Uterus (tissue), 4 donors: Measurements from ENCODE around the gene E4F1. TPM values are rescaled to one million over a fixed set of nuclear protein-coding genes. Genes with fewer than 3 reads are reported as not detected.
A peak's percentile ranks its signal among the peaks of the same experiment; 100 is the strongest.
"Not testable (repeated sequence)": the region's sequence is repeated elsewhere in the genome, so short reads cannot be mapped to it uniquely, and the experiment has no call there.

Experiments
- DNase-seq, 2 donors: peaks; one replicate each; pipeline ENCODE4 v3.0.0-alpha.2; 2019 to 2020
- H3K27ac ChIP-seq, 2 donors: fragments of 200-600 bp; sonication (generic); 1 replicate in 1 of 2; 2 replicates in 1 of 2; pipeline ENCODE4 v1.5.1; 2016 to 2018
- H3K27me3 ChIP-seq, 2 donors: fragments of 200-600 bp; sonication (generic); one replicate each; pipeline ENCODE4 v1.5.1; 2018 to 2019; ENCODE audit warnings: control low read depth in 1 of 2
- H3K36me3 ChIP-seq, 2 donors: fragments of 200-600 bp; sonication (generic); one replicate each; pipeline ENCODE4 v1.5.1; 2019; ENCODE audit warnings: control low read depth in 1 of 2
- H3K4me1 ChIP-seq, 2 donors: fragments of 200-600 bp; sonication (generic); one replicate each; pipeline ENCODE4 v1.5.1; 2018 to 2019; ENCODE audit warnings: control low read depth in 1 of 2
- H3K4me3 ChIP-seq, 2 donors: fragments of 200-600 bp; sonication (generic); 1 replicate in 1 of 2; 2 replicates in 1 of 2; pipeline ENCODE4 v1.5.1; 2018 to 2019; ENCODE audit warnings: mild to moderate bottlenecking in 1 of 2
- H3K9me3 ChIP-seq, 2 donors: fragments of 200-600 bp; sonication (generic); one replicate each; pipeline ENCODE4 v1.5.1; 2019; ENCODE audit warnings: control low read depth in 1 of 2
- POLR2A ChIP-seq, 2 donors: fragments of 450-650 bp; IDR thresholded peaks; one replicate each; pipeline ENCODE4 v1.6.1; 2016; ENCODE audit warnings: antibody characterized with exemption in 2 of 2, mild to moderate bottlenecking in 1 of 2, moderate library complexity in 1 of 2
- intact Hi-C: fragments of 100-400 bp; cut with DNase I; formaldehyde crosslinking; loops from one replicate; pipeline ENCODE4 v1.15.1; 2023; ENCODE audit warnings: low total_unique reads
- total RNA-seq, 4 donors: library from RNA; depleted of rRNA in 3 of 4; stranded (reverse); fragments of >200 nt in 3 of 4; gene quantifications; one replicate each; pipeline versions ENCODE4 v1.1.0 to v1.2.4, GENCODE V29; 2014 to 2023
- TF ChIP-seq, protein P1 (sequence below), 4 experiments: fragments of 200-600 bp in 2 of 4; fragments of 450-650 bp in 2 of 4; sonication (generic) in 2 of 4; IDR thresholded peaks; one replicate each; pipeline ENCODE4 v1.5.1; 2016 to 2019; ENCODE audit warnings: antibody characterized with exemption in 4 of 4, mild to moderate bottlenecking in 2 of 4, moderate library complexity in 1 of 4
- donor health status: DM: yes; HTN: yes; CAD: no.

E4F1 gene
- total RNA-seq, 4 donors from 2014 or later, result 8.2 to 41.8 (median 29.9) TPM

DNA sequence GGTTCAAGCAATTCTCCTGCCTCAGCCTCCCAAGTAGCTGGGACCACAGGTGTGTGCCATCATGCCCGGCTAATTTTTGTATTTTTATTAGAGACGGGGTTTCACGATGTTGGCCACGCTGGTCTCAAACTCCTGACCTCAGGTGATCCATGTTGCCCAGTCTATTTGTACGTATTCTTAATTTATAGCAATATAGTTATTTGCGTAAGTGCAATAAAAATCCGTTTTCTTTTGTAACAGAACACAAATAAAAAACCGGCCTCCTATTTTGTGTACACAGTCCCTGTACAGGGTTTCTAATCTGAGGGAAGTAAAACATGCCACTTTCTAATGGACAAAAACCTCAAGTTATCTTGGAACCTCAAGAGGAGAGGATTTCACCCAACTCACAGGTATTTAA, 36.9 kb downstream of the E4F1 start:
- H3K27me3 ChIP-seq, result no peaks in the 10 kb centered on the region
- no peak for TF ChIP-seq POLR2A (IDR thresholded peaks at IDR 0.05)
- TF ChIP-seq, protein P1, sequence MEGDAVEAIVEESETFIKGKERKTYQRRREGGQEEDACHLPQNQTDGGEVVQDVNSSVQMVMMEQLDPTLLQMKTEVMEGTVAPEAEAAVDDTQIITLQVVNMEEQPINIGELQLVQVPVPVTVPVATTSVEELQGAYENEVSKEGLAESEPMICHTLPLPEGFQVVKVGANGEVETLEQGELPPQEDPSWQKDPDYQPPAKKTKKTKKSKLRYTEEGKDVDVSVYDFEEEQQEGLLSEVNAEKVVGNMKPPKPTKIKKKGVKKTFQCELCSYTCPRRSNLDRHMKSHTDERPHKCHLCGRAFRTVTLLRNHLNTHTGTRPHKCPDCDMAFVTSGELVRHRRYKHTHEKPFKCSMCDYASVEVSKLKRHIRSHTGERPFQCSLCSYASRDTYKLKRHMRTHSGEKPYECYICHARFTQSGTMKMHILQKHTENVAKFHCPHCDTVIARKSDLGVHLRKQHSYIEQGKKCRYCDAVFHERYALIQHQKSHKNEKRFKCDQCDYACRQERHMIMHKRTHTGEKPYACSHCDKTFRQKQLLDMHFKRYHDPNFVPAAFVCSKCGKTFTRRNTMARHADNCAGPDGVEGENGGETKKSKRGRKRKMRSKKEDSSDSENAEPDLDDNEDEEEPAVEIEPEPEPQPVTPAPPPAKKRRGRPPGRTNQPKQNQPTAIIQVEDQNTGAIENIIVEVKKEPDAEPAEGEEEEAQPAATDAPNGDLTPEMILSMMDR (IDR thresholded peaks at IDR 0.05), result no peak
- H3K4me1 ChIP-seq, result peaks cover 0 to 3% of the 10 kb centered on the region in 2 donors
- H3K4me3 ChIP-seq, result no peak overlapping the region
- no peaks in the 10 kb centered on the region for H3K36me3 ChIP-seq
- intact Hi-C loops, result no loop called here
- H3K9me3 ChIP-seq, result no peaks in the 10 kb centered on the region
- no peak for DNase-seq
- no peak overlapping the region for H3K27ac ChIP-seq

DNA sequence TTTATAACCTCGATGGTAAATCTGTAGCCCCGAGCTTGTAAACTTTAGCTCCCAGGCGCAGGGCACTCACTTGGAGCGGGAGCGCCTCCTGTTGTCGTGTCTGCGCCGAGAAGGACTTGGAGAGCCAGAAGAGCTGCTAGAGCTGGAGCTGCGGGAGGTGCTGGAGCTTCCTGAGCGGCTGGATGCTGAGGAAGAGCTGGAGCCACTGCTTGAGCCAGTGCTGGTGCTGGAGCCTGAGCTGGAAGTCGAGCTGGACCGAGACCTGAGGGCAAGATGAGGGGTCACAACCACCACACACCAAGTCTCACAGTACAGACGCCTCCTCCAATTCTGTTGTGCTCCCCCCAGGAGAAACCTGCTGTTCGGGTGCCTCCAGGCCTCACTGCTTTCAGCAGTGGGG, 39.6 kb downstream of the E4F1 start:
- intact Hi-C loops, H3K27me3 ChIP-seq, H3K36me3 ChIP-seq, H3K27ac ChIP-seq, DNase-seq, H3K4me3 ChIP-seq, H3K9me3 ChIP-seq: not testable (repeated sequence)
- peaks cover 0 to 11% of the 10 kb centered on the region in 2 donors for H3K4me1 ChIP-seq

DNA sequence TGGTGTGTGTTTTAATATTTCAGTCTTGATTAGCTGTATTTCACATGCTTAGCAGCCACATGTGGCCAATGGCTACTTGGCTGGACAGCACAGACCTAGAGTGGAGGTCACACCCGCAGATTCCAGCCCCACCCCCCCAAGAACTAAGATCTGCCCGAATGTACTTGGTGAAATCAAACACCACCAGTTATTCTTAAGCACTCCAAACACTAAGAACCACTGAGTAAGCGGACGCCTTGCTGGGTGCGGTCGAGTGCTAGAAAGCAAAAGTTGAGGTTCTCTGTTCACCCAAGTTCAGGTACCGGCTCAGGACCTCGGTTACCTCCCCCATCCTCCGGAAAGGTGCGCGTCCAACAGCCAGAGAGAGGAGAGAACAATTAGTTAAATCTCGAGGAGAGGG, 43.5 kb downstream of the E4F1 start:
- H3K36me3 ChIP-seq, H3K27me3 ChIP-seq, H3K9me3 ChIP-seq, intact Hi-C loops, DNase-seq: not testable (repeated sequence)
- Histone ChIP-seq H3K4me1 (peaks cover 6 to 22% of the 10 kb centered on the region in 2 donors), H3K27ac (peak overlapping the region in 1 of 2 donors; percentile 84), H3K4me3 (peak overlapping the region; percentile 70 to 72)

DNA sequence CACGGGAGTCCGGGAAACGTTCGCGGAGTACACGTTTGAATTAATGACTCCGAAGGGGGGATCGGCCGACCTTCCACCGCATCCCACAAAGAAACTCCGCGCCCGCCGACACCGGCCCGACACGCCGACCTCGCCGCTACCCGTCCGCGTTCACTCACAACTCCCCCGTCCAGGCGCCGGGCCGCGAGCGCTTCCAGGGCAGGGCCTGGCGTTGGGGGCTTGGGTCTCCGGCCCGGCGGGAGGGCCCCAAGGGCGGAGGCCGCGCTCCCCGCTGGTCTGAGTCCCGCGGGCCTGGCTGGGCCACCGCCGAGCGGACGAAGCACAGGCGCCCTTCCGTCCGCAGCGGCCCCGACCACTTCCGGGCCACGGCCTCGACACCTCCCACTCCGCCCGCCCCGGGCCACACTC, 44.1 kb downstream of the E4F1 start:
- intact Hi-C loops, result not testable (repeated sequence)

DNA sequence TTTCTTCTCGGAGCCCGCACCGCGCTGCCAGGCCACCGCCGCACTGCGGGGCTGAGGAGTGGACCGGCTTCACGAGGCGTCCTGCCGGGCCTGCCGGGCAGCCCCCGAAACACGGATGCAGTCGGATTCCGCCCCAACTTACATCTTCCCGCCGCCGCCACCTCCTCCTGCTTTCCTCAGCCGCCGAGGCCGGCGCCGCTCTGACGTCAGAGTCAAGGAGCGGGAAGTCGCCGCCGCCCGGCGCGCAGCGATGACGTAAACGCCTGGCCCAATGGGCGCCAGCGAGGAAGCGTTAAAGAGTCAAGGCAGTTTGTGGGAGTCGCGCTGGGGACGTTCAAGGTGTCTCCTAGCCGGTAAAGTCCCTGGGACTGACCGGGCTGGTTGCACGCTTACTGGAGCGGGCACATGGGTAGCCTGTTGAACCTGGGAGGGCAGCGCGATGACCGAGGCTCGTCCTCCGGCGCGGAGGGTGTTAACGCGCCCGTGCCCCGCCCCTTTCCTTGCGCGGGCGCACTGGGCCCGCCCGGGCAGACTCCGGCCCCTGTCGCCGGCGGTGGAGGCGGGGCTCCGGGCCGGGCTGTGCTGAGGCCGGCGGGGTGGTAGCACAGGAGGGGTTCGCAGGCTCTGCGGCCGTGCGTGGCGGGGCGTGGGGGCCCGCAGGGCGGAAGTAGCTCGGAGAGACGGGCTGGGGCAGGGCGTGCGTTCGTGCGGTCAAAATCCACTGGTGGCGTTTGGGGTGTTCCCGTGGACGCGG, 44.7 kb downstream of the E4F1 start, which contains the start of gene RNPS1:
Gene RNPS1, minus strand, starts transcription at position 214 of the 754 bp plus-strand sequence. CDS start 3,483 bp downstream, outside the sequence.
- DNase-seq, result peak; percentile 95 to 97
- Histone ChIP-seq H3K4me1 (peaks cover 6 to 22% of the 10 kb centered on the region in 2 donors), H3K27me3 (no peaks in the 10 kb centered on the region), H3K4me3 (peak within 1 kb of the TSS; percentile 70 to 72), H3K36me3 (no peaks in the 10 kb centered on the region), H3K9me3 (no peaks in the 10 kb centered on the region), H3K27ac (peak within 1 kb of the TSS; percentile 84 to 97)
- TF ChIP-seq, protein P1 (IDR thresholded peaks at IDR 0.05), result peak in 2 of 4 experiments; percentile 15 to 42
- TF ChIP-seq POLR2A (IDR thresholded peaks at IDR 0.05), result peak; percentile 93 to 99
- intact Hi-C loops, result no loop called here

More for the DNA sequence above, 44.1 kb downstream of the E4F1 start:
- peaks cover 6 to 22% of the 10 kb centered on the region in 2 donors for H3K4me1 ChIP-seq
- peak overlapping the region; percentile 70 to 72 for H3K4me3 ChIP-seq
- DNase-seq, H3K9me3 ChIP-seq, H3K27me3 ChIP-seq, H3K36me3 ChIP-seq: not testable (repeated sequence)
- H3K27ac ChIP-seq, result peak overlapping the region; percentile 84 to 97

DNA sequence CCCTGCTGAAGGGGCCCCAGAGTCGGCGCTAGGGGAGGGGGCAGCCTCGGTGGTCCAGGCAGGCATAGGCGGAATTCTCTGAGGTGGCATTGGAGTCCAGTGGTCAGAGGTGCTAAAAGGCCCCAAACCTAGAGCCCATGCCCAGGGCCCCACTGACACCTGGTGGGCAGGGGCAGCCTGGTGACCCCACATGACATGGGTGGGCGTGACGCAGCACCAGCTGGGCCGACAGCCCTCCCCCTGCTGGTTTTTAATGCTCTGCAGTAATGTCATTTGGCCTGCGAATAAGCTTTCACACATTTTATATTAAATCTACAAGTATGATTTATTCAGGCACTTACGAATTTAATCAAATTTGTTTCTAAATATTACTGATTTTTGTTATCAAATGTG, 46.7 kb downstream of the E4F1 start:
- no peak for DNase-seq
- intact Hi-C loops, result no loop called here
- TF ChIP-seq POLR2A (IDR thresholded peaks at IDR 0.05), result no peak
- TF ChIP-seq, protein P1 (IDR thresholded peaks at IDR 0.05), result no peak
- Histone ChIP-seq H3K27ac (no peak overlapping the region), H3K4me3 (no peak overlapping the region), H3K4me1 (peaks cover 6 to 20% of the 10 kb centered on the region in 2 donors), H3K9me3 (no peaks in the 10 kb centered on the region), H3K27me3 (no peaks in the 10 kb centered on the region), H3K36me3 (no peaks in the 10 kb centered on the region)
